AG10803 (cell line): ENCODE data around the gene LSP1.
"Not testable (repeated sequence)": the region's sequence is repeated elsewhere in the genome, so short reads cannot be mapped to it uniquely, and the experiment has no call there.

ENCODE experiments used
- DNase-seq: peaks from one replicate; pipeline ENCODE4 v3.0.0; 2010; ENCODE audit warnings: low read depth
- H3K4me3 ChIP-seq: 2 replicates; pipeline ENCODE4 v1.5.1; 2011; ENCODE audit warnings: mild to moderate bottlenecking, low read length, control low read depth
- CTCF ChIP-seq: conservative IDR thresholded peaks from 2 replicates; pipeline ENCODE4 v1.5.1; 2011; ENCODE audit warnings: mild to moderate bottlenecking, low read length, control low read depth, inconsistent platforms

The LSP1 gene

DNA sequence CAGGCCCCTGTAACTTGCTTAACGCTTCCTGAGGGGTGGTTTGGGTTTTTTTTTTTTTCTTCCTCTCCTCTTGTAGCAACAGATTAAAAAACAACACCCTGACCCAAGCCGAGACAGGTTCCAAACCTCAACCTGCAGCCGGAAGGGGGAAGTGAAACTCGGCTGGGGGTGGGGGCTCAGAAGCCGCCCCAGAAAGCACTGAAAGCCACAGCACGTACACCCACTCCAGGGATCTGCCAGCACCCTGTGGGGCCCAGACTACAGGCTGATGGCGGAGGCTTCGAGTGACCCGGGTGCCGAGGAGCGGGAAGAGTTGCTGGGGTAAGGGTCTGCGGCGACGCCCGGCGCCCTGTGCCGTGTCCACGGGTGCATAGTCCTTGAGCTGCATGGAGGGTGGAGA is at the start of gene LSP1:
LSP1 (plus strand) TSS at position 208 of the 400 bp plus-strand sequence; CDS start at position 269, 61 bp downstream.
- no peak for TF ChIP-seq CTCF
- no peak for DNase-seq
- no peak within 1 kb of the TSS for H3K4me3 ChIP-seq

DNA sequence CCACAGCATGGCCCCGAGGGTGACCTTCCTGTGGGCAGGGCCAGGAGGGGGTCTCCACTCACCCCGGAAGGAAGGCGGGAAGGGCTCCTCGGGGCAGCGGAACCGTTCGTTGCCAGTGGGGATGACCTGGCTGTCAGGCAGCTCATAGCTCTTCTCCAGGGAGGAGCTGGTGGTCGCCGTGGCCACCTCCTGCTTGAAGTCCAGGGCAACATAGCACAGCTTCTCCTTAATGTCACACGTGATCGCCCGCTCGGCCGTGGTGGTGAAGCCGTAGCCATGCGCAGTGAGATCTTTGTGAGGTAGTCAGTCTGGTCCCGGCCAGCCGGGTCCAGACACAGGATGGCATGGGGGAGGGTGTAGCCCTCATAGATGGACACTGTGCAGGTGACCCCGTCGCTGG is 49.6 kb upstream of the LSP1 start:
- no peak for TF ChIP-seq CTCF
- no peak overlapping the region for H3K4me3 ChIP-seq
- no peak for DNase-seq

DNA sequence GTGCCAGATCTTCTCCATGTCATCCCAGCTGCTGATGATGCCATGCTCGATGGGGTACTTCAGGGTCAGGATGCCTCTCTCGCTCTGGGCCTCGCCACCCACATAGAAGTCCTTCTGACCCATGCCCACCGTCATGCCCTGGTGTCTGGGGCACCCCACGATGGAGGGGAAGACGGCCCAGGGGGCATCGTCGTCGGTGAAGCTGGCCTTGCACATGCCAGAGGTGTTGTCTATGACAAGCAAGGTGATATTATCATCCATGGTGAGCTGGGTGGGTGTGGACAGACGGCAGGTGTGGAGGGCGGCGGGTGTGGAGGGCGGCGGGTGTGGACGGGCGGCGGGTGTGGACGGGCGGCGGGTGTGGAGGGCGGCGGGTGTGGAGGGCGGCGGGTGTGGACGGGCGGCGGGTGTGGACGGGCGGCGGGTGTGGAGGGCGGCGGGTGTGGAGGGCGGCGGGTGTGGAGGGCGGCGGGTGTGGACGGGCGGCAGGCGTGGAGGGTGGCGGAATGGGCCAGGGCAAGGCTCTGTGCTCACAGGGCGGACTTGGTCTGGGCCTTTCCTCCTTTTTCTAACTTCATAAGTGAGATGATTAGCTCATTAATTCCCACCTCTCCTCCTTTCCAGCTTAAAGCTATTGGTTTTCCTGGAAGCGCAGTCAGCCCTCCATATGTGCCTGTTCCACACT is 48.9 kb upstream of the LSP1 start:
- not testable (repeated sequence) for H3K4me3 ChIP-seq, DNase-seq

DNA sequence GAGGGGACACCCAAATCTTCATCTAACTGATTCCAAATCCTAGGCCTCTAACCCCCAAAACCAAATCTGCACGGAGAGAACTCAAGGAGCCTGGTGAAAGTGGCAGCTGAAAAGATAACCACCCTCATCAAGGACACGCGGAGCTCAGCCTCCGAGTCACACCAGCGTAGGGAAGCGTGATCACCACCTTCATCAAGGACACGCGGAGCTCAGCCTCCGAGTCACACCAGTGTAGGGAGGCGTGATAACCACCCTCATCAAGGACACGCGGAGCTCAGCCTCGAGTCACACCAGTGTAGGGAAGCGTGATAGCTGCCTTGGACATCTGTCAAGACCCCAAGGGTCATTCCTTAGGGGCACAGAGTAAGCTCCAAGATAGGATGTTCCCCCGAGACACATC is 47.4 kb upstream of the LSP1 start:
- no peak for TF ChIP-seq CTCF
- no peak for DNase-seq
- no peak overlapping the region for H3K4me3 ChIP-seq

DNA sequence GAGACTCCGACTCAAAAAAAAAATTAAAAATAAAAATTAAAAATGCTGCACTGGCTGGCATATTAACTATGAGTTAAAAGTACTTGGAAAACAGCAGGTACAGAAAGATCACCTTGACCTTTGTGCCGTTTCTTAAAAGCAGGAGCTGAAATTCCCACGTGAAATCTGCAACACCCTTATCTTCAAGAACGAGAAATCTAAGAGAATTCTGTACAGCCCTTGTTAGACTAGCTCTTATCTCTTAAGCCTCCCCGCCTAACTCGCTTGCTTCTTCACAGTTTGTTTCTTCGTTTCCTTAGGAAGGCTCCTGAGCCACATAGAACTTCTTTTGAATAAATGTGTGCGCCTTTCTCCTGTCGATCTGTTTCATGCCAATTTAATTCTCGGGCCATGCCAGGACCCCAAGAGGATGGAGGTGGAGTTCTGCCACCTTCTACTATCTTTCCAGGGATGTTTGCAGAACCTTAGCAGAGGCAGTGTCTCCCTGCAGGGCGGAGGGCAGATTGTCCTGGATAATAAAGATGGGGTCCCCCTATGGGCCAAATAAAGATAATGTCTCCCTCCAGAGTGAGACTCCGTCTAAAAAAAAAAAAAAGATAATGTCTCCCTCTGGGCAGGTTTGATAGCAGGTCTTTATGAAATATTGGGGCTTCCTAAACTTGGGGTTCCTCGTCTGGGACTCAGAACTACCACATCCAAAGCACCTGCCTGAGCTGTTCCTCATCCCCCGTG is 45.5 kb upstream of the LSP1 start:
- TF ChIP-seq CTCF: no peak; the same call in 1 of the 2 replicates
- no peak overlapping the region for H3K4me3 ChIP-seq
- no peak for DNase-seq

DNA sequence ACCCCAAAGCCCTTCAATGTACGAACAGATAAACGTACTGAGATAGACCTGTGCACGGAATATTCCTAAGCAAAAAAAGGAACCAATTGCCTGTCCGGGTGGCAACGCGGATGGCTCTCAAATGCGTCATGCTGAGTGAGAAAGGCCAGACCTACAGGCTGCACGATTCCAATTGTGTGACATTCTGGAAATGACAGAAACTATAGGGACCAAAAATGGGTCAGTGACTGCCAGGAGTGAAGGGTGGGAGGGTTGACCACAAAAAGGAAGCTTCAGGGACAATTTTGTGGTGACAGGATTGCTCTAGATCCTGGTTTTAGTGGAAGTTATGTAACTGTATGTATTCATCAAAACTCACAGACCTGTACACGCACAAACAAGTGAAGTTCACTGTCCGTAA is 42.1 kb upstream of the LSP1 start:
- TF ChIP-seq CTCF: no peak
- no peak for DNase-seq
- H3K4me3 ChIP-seq: no peak overlapping the region

DNA sequence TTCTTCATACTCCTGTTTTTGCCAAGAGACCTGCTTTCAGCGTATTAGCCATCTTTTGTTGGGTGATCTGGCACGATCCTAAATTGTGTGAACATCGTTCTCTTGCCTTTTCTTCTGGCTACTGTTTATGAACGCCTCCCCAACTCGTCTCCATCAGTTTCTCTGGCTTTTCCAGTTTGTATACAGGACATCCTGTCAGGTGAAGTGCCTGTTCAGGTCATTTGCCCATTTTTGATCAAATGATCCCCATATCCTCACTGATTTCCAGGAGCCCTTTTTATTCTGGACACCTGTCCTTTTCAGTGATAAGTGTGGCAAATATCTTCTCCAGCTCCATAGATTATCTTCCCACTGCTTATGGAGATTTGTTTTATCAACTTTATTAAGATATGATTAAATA is 40.6 kb upstream of the LSP1 start:
- TF ChIP-seq CTCF: no peak
- H3K4me3 ChIP-seq: no peak overlapping the region
- no peak for DNase-seq
